GM13977 (cell line): Measurements from ENCODE around the gene NCOA7.

Experiments
- DNase-seq: peaks from one replicate; pipeline ENCODE4 v3.0.0; 2012; ENCODE audit warnings: low spot score
- in situ Hi-C: fragments of 300-500 bp; cut with MboI; formaldehyde crosslinking; loops from one replicate; pipeline ENCODE4 v1.12.0; 2022; ENCODE audit warnings: low sequenced_read_pairs, low pct_unique_long_range_greater_than_20kb, mixed read lengths, inconsistent platforms; ENCODE audit not compliant: unreplicated experiment
- TF ChIP-seq, protein P1 (sequence below): IDR thresholded peaks from 2 replicates; pipeline ENCODE4 v1.5.1; 2012; ENCODE audit warnings: mild to moderate bottlenecking, control low read depth; ENCODE audit not compliant: insufficient read depth; ENCODE audit errors: extremely low read depth, missing control alignments

The NCOA7 gene

DNA sequence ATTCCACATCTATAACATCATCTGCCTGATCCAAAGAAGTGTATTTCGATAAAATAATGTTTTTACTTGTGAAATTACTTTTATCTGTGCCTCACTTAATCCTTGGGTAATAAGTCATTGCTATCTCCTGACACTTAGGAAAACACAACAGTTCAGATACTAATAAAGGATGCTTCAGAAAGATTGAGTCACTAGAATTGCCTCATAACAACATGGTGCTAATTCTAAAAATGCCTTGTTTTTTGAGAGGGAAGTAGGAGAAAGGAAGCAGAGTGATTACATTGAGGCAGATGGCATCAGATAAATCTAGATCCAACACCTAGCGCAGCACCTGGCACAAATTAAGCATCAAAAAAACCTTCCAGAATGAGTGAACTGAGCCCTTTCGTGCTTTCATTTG is 69.0 kb downstream of the NCOA7 start:
- in situ Hi-C loops, result no loop called here
- no peak for DNase-seq
- TF ChIP-seq, protein P1, sequence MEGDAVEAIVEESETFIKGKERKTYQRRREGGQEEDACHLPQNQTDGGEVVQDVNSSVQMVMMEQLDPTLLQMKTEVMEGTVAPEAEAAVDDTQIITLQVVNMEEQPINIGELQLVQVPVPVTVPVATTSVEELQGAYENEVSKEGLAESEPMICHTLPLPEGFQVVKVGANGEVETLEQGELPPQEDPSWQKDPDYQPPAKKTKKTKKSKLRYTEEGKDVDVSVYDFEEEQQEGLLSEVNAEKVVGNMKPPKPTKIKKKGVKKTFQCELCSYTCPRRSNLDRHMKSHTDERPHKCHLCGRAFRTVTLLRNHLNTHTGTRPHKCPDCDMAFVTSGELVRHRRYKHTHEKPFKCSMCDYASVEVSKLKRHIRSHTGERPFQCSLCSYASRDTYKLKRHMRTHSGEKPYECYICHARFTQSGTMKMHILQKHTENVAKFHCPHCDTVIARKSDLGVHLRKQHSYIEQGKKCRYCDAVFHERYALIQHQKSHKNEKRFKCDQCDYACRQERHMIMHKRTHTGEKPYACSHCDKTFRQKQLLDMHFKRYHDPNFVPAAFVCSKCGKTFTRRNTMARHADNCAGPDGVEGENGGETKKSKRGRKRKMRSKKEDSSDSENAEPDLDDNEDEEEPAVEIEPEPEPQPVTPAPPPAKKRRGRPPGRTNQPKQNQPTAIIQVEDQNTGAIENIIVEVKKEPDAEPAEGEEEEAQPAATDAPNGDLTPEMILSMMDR, result no peak

DNA sequence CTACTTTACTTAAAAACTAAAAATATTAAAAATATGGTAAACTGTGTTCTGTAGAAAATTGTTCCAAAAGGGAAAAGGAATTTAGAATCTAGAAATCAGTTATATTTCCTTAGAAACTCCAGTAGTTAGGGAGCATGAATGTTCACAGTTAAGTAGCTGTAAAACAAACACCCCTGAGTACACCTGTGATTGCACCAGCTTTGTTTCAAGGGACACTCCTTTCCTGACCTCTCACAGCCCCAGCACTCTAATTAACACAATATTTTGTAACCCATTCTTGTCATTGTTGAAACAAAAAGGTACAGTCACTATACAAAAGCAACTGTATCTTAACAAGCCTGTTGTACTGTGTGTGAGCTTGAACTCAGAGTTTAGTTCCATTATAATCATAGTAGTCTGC is 72.3 kb downstream of the NCOA7 start:
- DNase-seq, result no peak
- TF ChIP-seq, protein P1, result no peak
- in situ Hi-C loops, result no loop called here

DNA sequence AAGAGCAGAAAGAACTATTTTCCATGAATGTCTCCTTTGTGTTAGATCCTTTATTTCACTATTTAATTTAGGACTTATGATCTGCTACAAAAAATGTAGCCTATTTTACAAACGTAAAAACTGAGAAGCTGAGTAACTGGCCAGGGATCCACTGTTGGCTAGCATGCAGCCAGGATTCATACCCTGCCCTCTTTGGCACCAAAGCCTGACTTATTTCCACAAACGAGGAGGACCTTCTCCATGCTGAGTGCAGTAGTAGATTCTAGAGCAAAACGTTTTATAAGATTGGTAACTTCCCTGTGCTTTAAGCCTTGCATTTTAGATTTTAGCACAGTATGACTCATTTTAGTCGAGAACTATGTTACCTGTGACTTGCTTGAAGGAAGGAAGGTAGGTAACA is 74.3 kb downstream of the NCOA7 start:
- in situ Hi-C loops, result no loop called here
- DNase-seq, result no peak

DNA sequence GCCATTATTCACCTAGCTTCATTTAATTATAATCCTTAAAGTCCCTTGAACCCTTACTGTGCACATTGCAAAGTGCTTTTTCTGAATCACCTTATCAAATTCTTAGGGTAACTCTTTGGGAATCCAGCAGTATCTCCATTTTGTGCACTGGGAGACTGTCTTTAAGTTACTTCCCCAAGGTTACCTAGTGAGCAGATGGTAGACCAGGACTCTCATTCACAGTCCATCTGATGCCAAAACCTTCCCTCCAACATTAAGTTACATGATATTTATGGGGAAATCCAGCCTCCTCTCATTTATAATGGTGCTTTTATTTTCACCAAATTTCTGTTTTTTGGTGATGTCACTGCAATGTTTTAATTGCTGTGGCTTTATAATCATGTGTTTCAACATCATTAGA is 75.7 kb downstream of the NCOA7 start:
- DNase-seq, result no peak
- TF ChIP-seq, protein P1, result no peak
- in situ Hi-C loops, result no loop called here

More for the DNA sequence above, 74.3 kb downstream of the NCOA7 start:
- TF ChIP-seq, protein P1, result no peak

- TF ChIP-seq, protein P1, result no peak
- no peak for DNase-seq
- in situ Hi-C loops, result no loop called here
Measured at GRCh38 chr6:125867483-125867942, 76.8 kb downstream of the NCOA7 start.

DNA sequence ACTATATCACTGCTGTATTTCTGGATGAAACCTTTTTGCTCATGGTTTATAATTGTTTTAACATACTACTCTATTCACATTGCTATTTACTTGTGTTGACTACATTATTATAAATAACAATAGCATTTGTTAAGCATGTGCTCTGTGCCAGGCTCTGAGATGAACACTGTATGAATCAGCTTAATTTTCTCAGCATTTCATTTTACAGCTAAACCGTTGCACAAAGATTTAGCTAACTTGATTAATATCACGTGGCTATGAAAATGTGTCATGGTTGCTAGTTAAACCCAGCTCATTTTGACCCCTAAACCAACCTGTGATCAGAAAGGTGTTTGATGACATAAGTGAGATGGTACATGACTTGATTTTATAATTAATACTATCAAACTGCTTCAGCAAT is 77.5 kb downstream of the NCOA7 start:
- in situ Hi-C loops, result no loop called here
- TF ChIP-seq, protein P1, result no peak
- DNase-seq, result no peak
